DMS153 treated with DMSO at 0.1 percent for 48 hours (cell line): ENCODE measurements around the gene NRXN2.

ENCODE experiments used
- DNase-seq: peaks from one replicate; lab custom pipeline; 2025; ENCODE audit not compliant: unreplicated experiment; lab: John Stamatoyannopoulos, UW

The NRXN2 gene

GRCh38 chr11:64744544-64745188 lies 21.7 kb upstream of the NRXN2 start:
- no peak for DNase-seq

GRCh38 chr11:64743591-64744543 lies 20.9 kb upstream of the NRXN2 start, which contains the start of gene RASGRP2:
TSS of gene RASGRP2 (minus strand) at chr11:64744142. CDS start at chr11:64742866, 1,276 bp downstream.
- no peak for DNase-seq

GRCh38 chr11:64742889-64743590 lies 20.0 kb upstream of the NRXN2 start:
- DNase-seq, result no peak

GRCh38 chr11:64742087-64742888 lies 19.3 kb upstream of the NRXN2 start:
- no peak for DNase-seq

GRCh38 chr11:64741375-64742086 lies 18.5 kb upstream of the NRXN2 start:
- no peak for DNase-seq

GRCh38 chr11:64739871-64740270 lies 16.9 kb upstream of the NRXN2 start:
- DNase-seq, result no peak

- DNase-seq, result no peak
These were observed 13.7 kb upstream of the NRXN2 start for GRCh38 chr11:64736654-64737053.

GRCh38 chr11:64735725-64736259 lies 12.8 kb upstream of the NRXN2 start:
- no peak for DNase-seq

- no peak for DNase-seq
These were observed 12.1 kb upstream of the NRXN2 start for GRCh38 chr11:64734811-64735724.

- DNase-seq, result no peak
These were observed 8.6 kb upstream of the NRXN2 start for GRCh38 chr11:64731601-64732000.

- no peak for DNase-seq
These were observed 6.9 kb upstream of the NRXN2 start for GRCh38 chr11:64729851-64730382.

- DNase-seq, result no peak
These were observed 5.9 kb upstream of the NRXN2 start for GRCh38 chr11:64728757-64729365.

- DNase-seq, result no peak
These were observed 4.0 kb upstream of the NRXN2 start for GRCh38 chr11:64726867-64727530.

- no peak for DNase-seq
These were observed 3.2 kb upstream of the NRXN2 start for GRCh38 chr11:64726211-64726641.

GRCh38 chr11:64724863-64725532 lies 2.0 kb upstream of the NRXN2 start:
- no peak for DNase-seq

- DNase-seq, result no peak
These were observed 1.2 kb upstream of the NRXN2 start for GRCh38 chr11:64723907-64724862.
